GM21360 (cell line): ENCODE data around the gene SLC22A31.

Experiments used
- ATAC-seq: cut with Tn5 transposase; IDR thresholded peaks from one replicate; pipeline ENCODE4 v1.9.1; 2021; ENCODE audit warnings: mild to moderate bottlenecking, moderate library complexity; ENCODE audit not compliant: unreplicated experiment

SLC22A31 gene

DNA sequence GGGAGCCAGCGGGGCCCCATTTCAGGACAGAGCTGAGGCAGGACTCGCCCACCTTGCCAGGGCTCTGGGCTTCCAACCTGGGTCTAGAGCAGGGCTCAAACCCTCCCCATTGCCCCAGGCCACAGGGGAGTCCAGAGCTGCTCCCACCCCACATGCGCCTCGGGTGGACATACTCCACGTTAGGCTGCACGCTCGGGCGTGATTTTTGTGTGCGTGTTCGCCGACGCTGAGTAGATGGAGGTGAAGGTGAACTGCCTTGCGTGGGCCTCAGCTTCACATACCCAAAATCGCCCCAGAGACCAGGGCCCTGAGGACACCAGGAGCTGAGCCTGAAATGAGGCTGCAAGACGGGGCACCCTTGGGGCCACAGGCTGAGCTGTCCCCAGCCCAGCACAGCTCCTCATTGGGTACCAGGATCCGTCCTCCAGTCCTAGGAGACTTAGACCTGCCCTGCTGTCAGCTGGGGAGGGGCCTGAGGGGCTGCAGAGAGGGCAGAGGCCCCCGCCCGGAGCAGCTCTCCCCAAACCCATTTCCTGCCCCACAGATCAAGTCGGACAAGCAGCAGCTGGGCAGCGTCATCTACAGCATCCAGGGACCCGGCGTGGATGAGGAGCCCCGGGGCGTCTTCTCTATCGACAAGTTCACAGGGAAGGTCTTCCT lies 20.6 kb downstream of the SLC22A31 start:
- no peak for ATAC-seq

DNA sequence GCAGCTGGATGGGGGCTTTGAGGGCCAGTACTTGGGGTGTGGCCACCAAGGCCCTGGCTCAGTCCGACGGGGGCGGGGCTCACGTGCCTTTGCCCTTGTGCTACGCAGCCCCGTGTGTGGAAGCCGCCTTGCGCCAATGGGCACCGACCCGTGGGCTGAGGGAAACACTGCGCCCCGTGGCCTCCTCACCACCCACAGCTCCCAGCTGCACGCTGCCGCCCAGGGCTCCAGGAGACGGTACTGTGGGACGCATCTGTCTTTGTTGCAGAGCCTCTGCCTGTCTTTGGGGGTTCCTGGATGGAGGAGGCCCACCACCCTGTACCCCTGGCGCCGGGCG lies 21.2 kb downstream of the SLC22A31 start:
- no peak for ATAC-seq

DNA sequence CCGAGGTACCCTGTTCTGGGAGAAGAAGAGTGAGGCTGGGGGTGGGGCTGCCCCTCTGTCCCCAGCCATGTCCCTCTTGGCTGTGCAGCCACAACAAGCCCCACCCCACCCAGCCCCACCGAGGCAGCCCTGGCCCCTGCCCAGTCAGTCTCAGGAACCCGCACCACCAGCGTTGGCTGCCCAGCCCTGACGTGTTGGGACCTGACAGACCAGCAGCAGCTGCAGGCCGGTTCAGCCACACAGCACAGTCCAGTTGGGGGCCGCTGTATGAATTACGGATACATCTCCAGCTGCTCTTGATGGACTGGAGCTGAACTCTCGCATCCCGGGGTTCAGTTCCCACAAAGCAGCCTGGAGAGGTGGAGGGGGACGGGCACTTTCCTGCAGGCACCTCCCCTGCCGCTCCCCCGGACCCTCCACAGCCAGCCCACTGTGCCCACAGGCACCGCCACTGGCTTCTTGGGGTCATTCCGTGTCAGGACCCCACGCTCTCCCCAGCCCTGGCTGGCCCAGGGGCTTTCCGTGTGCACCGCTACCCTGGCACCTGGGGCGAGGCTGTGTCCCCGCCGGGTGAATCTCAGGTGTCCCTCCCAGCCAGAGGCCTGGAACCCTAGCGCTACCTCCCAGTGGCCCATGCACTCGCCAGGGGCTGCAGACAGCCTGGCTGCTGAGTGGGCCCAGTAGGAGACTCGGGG lies 21.7 kb downstream of the SLC22A31 start:
- ATAC-seq: no peak

DNA sequence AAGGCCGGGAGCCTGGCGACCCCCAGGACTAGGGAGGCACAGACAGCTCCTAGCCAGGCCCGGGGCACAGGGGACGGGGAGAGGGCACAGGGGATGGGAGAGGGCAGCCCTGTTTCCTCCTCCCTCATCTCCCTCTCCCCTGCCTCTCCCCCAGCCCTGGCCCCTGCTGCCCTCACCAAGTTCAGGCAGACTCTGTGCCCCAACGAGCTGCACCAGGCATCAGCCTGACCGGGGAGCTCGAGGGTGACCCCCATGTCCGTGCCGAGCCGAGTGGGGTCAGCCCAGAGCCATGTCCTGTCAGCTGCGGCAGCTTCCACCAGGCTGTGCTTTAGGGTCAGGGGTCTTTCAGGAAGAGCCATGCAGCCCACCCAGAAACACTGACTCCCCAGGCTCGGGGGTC lies 22.8 kb downstream of the SLC22A31 start:
- no peak for ATAC-seq

DNA sequence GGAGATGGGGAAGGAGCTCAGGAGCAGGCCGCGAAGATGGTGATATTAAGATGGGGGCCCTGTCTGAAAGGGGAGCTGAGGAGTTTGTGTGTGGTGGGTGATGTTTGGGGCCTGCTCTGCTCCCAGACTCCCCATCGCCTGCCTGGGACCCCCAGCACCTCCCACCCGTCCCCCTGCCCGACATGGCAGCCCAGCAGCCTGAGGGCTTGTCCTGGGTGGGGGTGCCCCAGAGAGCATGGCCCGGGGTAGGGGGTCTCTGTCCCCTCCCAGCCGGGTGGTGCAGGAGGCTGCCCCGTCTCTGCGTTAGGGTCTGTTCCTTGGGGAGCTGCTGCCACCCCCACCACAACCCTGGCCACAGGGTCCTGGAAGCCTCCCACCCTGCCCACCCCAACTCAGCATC lies 23.6 kb downstream of the SLC22A31 start:
- no peak for ATAC-seq

DNA sequence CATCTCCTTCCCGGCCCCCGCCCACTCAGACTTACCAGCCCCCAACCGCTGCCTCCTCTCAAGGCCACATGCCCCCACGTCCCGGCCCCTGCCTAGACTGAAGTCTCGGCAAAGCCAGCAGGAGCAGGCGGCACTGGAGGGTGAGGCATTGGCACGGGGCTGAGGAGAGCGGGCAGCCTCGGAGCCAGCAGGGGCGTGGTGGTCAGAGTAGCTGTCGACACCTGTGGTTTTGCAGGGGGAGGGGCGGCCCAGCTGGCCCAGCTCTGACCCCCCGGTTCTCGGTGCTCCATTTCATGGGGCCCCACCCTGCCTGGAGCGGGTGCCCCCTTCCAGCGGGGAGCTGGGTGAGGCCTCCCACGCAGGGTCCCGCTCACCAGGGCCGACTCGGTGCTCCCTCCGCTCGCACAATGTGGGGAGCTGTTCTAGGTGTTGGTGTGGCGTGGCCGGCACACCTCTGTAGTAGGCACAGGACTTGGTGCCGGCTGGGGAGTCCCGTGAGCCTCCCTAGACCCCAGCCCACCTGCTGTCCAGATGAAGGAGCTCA lies 24.1 kb downstream of the SLC22A31 start:
- no peak for ATAC-seq

DNA sequence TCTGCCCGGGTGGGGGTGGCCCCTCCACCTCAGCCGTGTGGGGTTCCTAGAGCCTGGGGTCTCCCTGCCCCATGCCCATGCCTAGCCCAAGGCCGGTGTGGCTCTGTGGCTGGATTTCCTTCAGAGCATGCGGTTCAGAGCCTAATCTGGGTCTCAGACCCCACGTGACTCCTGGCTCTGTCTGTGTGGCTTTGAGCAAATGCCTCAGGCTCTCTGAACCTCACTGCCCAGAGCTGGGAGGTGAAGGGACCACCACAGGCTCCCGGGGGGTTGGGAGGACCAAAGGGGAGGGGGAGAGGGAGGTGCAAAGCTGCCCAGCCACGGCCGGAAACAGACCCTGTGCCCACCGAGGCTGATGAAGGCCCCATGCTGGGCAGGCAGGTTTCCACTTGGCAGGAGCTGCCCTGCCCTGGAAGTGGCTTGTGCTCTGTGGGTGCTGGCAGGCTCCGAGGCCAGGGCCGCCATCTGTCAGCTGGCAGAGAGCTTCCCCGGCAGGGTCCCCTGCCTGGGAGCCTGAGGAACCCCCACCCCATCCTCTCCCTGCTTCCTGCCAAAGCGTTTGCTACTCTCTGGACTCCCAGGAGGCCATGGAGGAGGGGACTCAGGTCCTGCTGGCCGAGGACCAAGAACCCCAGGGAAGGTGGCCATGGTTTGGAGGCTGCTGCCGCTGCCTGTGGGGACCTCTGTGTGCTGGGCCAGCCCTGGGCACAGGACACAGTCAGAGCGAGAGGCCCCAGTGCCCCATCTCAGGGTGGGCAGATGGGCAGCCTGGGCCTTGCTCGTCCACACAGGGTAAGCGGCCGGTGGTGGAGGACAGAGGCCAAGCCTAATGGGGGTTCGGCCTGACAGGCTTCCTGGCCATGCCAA lies 24.8 kb downstream of the SLC22A31 start:
- no peak for ATAC-seq

DNA sequence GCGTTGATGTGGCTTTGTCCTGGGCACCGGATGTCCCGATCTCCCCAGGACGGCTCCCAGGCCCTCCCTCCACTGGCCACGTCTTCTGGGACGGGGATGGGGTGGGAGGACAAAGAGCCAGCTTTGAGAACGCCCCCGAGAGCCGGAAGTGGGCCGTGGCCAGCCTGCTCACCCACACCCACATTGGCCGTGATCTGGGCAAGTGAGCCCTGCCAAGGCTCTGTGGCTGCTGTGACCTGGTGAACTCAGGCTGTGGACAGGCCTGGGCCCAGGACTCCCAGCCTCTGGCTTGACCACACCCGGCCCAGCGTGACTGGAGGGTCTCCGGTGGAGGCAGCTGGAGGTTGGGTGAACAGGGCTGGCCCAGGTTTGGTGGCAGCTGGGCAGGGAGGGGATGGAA lies 25.5 kb downstream of the SLC22A31 start:
- ATAC-seq: no peak

DNA sequence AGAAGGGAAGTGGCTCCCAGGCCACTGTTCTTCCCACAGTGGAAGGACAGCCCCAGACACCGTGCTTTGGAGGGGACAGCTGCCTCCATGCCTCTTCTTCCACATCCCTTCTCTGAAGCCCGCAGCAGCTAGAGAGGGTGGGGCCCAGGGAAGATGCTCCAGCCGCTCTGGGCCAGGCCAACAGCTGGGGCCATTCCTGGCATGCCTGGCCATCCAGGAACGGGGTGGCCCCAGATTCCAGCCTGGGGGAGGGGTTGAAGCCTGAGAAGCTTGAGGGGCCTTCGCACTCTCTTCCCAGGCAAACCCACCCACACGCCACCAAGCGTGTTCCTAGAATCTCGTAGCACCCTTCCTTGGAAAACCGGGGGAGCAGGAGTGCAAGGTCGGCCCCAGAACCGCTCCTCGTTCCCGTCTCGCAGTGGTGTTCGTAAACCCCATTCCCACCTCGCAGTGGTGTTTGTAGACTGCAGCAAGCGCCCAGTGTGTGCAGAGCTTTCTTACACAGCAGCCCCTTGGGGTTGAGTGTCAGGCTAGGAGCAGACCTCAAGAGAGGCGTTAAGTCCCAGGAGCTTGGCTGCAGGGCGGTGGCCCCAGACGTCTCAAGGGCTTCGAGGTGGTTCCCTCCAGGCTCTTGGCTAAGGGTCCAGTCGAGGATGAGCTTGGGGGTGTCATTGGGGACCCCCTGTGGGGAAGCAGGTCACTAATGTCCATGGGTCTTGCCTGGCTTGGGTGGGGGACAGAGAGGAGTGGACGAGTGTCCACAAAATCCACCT lies 26.1 kb downstream of the SLC22A31 start:
- no peak for ATAC-seq

DNA sequence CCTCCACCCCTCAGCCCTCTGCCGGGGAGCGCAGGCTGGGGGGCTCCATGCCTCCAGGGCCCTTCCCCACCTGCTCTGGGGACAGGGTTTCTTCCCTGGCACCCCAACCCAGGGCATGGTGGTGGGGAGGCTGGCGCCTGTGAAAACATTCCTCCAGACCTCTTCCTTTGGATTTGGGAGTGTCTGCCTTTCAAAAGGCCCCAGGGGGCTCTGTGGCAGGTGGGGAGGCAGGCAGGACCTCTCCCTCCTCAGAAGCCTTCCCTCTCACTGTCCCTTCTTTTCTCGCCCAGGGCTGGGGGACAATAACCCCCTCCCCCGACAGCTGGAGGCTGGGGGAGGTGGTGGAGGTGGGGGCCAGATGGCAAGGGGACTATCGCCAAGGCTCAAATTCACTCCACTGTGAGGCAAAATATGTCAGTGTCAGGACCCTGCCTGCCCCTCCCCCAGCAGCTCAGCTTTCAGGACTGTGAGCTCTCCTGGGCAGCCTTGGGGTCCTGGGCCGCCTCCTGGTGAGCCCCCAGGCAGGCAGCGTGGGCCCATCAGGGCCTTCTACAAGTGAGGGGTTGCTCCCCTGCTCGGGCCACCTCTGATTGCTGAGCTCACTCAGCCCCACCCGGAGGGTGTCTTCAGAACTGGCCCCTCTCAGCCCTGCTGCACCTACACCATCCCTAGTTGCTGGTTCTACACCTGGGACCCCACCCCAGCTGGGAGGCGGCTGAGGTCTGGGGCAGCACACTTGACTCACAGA lies 27.0 kb downstream of the SLC22A31 start:
- ATAC-seq: no peak

DNA sequence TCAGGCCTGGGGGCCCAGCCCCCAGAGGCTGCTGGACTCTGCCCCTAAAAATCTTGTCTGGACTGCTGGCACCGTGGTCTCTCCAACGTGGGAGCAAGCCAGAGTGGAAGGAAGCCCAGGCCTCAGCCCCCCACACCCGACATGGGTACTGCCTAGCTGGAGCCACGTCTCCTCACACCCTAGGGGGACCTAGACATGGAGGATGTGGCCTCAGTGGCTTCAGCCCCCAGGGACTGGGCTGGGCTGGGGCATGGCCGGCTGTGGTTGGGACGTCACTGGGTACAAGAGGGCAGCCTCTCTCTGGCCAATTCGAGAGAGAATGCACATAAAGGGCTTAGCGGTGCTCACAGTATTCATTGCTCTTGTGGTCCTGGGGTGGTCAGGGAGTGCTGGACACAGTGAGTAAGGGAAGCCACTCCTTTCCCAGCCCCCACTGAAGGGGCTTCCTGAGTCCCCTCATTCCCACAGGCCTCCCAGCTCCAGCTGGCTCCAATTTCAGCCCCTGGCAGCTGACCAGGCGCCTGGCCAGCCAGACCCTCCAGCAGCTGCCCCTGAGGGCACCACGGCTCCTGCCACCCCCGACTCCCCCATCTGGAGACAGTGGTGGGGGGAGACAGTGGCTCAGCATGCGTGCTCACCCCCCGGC lies 27.7 kb downstream of the SLC22A31 start:
- no peak for ATAC-seq

DNA sequence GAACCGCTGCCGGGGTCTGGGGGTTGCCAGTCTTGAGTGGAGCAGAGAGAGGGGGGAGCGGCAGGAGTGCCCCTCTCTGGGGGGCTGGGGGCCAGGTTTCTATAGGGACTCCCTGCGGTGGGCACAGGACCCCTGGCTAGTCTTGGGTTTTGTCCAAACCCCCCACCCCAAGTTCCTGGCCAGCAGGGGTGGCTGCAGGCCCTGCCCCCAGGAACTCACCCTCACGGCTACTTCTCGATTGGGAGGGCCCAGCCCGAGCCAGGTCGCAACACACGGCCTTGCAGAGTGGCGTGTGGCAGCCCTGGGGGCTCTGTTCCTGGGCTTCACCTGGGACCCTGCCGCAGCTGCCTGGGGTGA lies 28.2 kb downstream of the SLC22A31 start:
- no peak for ATAC-seq

DNA sequence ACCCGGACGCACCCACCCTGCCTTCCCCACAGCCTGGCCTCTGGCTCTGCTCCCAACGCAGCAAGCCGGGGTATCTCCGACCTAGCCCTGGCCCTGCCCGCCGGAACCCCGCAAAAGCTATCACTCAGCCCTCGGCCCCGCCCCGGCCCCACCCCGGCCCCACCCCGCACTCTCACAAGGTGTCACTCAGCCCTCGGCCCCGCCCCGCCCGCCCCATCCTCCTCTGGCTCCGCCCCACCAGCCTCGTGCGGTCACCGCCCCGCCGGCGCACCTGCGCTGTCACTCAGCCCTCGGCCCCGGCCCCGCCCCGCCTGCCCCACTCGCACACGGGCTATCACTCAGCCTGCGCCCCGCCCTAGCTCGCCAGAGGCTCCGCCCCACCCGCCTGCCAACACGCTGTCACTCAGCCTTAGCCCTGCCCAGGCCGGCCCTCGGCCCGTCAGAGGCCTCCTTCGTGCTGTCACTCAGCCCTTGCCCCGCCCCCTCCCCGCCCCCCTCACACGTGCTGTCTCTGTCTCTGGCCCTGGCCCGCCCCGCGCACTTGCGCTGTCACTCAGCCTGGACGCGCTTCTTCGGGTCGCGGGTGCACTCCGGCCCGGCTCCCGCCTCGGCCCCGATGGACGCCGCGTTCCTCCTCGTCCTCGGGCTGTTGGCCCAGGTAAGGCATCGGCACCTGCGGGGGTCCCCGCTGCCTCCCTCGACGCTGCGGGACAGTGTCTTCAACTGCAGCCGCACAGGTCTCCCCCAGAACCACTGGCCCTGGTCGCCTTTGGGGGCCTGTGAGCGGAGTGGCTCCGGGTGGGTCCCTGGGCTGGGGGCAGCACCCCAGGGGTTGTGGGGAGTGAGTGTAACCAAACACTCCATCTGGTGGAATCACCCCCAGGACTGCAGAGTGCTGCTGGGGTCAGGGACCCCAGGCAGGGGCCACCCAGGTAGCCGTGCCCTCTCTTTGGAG lies 28.8 kb downstream of the SLC22A31 start, which contains the start of gene CDH15:
TSS of gene CDH15 (plus strand) at position 533 of the 955 bp plus-strand sequence. CDS start at position 617, 84 bp downstream.
- peak; percentile 87 for ATAC-seq

DNA sequence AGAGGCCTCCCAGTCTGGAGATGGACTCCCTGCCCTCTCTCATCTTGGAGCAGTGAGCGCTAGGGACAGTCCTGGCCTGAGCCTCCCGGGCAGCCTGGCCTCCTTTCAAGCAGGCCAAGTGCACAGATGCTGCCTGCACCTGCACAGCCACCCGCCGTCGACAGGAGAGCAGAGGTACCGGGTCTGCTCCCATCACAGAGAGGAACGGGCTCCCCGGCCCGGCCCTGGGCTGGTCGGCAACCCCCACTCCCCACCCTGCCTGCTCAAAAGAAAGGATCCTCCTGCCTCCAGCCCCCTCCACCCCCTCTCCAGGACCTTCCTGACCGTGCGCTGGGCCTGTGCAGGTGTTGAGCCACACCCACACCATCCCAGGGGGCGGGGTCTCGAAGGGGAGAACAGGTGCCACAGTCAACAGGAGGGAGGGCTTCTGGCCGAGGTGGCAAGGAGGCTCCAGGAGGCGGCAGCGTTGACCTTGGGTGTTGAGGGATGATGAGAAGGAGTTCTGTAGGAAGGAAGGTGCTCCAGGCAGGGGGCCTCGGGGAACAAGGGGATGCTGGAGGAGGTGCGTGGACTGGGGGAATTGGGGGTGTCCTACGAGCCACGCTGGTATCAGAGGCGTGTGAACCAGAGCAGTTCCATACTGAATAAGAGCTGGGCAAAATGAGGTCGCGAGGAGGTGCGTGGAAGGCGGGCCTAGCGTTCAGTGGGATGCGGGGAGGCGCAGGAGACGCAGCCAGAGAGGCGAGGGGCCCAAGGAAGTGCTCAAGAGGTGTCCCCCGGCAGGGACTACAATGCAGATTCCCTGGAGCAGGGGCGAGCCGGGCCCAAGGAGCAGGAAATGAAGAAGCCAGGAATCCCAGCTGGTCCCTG lies 29.8 kb downstream of the SLC22A31 start:
- ATAC-seq: no peak

DNA sequence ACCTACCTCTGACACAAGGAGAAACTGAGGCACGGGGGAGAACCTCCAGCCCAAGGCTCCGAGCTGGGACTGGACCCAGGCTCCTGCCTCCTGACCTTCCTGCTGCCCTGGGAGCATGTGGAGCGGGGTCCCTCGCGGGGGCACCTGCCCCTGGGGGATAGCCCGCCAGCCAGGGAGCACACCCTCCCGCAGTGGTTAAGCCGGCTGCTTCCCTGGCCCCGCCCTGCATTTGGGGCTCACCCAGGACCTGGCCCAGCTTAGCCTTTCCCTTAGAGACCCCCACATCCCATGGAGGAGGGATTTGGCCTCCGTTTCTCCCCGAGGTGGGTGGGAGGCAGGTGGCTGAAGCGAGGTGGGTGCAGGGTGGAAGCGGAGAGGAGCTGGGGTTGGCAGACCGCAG lies 30.6 kb downstream of the SLC22A31 start:
- no peak for ATAC-seq

DNA sequence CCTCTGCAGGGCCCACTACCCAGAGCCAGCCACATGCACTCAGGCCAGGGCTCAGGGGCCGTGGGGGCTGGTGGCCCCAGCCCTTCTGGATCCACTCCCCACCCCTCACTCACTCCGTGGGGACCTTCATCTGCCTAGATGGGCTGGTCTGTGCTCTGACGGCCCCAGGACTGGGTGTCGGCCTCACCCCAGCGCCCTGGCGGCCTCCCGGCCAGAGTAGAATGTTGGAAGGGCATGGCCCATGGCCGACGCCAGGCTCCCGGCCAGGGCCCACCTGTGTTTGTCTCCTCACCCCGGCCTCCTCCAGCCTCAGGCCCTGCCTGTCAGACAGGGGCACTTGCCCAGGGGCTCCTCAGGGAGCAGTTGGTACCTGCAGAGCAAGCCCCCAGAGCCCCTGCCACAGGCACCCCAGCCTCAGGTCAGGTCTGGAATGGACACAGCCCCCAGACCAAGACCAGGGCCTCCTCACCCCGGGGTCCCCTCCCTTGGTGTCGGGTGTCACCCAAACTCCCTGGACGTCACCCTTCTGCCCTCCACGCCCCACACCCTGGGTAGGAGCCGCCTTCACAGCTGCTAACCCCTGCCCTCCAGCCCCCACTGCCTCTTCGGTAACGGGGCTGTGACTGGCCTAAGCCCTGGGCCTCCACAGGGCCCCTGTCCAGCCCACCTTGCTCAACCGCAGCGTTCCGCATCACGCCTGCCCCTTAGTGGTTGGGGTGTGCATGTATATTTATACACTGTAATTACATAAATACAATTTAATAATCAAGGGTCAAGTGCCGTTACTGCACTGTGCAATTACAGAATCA lies 31.8 kb downstream of the SLC22A31 start:
- no peak for ATAC-seq

DNA sequence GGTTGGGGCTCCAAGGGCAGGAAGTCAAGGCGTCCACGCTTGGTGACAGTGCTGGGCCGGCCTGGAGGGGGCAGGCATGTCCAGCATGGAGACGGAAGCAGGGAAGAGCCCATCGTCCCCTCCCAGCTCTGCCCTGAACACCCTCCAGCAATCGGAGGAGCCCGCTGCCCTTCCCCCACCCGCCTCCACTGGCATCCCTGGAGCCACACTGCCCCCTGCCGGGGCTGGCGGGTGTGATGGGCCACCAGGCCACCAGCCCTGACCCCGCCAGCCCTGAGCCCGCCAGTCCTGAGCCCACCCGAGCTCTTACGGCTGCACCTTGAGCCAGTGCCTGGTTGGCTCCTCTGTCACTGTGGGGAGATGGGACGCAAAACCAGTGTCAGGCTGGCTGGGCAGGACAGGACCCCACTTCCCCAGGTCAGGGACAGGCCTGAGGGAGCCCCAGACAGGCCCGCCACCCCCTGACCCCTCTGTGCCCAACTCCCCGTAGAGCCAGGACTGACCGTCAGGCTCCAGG lies 32.9 kb downstream of the SLC22A31 start:
- no peak for ATAC-seq
